ENCODE data around the gene SCGB3A1.

GRCh38 chr5:180603076-180603594 is 11.8 kb upstream of the SCGB3A1 start:
- no peak for TF ChIP-seq CTCF (IDR thresholded peaks at IDR 0.05)
- no peak for TF ChIP-seq POLR2A (IDR thresholded peaks at IDR 0.05)
